ENCODE results near the gene PERM1.
"Not testable (repeated sequence)": the region's sequence is repeated elsewhere in the genome, so short reads cannot be mapped to it uniquely, and the experiment has no call there.

The PERM1 gene

DNA sequence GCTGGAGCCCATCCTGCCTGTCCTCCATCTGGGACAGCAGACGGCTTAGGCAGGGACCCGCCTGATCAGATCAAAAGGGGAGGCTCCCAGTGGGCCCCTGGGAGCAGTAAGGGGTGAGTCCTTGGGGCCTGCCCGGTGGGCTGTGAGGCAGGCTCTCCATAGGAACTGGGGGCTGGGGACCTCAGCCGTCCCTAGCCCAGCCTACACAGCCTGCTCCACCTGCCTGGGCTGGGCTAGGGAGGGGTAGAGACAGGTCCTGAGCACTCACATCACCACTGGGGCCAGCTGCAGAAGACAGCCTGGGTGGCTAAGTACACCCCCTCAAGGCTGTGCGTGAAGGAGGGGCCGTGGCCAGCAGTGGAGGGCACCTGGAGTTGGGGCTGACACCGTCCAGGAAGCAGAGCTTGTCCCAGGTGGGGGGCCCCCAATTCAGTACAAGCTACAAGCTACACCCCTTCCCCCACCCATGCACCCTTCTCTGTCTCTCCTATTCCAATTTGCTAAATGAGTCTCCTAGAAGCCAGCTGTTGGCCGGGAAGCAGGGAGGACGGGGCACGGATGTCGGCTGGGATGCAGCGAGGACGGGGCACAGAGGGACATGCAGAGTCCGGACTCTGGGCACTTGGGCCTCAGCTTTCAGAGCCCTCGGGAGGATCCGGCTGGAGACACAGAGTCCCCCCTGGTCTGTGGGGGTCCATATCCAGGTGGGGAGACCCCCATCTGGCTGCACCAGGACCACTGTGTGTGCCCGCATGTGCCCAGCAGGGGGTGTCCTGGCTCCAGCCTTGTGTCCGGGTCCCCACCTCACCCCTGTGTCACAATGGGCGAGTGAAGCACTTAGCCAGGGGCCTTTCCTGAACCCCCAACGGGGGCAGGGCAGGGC, 33.1 kb upstream of the PERM1 start:
- DNase-seq (ENCODE audit: low spot score) = peak; percentile 55

DNA sequence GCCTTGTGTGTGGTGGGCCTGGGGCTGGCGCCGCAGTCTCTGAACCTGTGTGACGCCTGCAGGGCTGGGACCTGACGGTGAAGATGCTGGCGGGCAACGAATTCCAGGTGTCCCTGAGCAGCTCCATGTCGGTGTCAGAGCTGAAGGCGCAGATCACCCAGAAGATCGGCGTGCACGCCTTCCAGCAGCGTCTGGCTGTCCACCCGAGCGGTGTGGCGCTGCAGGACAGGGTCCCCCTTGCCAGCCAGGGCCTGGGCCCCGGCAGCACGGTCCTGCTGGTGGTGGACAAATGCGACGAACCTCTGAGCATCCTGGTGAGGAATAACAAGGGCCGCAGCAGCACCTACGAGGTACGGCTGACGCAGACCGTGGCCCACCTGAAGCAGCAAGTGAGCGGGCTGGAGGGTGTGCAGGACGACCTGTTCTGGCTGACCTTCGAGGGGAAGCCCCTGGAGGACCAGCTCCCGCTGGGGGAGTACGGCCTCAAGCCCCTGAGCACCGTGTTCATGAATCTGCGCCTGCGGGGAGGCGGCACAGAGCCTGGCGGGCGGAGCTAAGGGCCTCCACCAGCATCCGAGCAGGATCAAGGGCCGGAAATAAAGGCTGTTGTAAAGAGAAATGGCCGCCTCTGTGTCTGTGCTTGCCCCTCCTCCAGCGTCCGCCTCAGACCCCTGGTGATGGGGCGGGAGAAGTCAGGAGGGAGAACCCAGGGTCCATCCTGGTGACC, 32.2 kb upstream of the PERM1 start:
- no peak for DNase-seq (ENCODE audit: low spot score)

DNA sequence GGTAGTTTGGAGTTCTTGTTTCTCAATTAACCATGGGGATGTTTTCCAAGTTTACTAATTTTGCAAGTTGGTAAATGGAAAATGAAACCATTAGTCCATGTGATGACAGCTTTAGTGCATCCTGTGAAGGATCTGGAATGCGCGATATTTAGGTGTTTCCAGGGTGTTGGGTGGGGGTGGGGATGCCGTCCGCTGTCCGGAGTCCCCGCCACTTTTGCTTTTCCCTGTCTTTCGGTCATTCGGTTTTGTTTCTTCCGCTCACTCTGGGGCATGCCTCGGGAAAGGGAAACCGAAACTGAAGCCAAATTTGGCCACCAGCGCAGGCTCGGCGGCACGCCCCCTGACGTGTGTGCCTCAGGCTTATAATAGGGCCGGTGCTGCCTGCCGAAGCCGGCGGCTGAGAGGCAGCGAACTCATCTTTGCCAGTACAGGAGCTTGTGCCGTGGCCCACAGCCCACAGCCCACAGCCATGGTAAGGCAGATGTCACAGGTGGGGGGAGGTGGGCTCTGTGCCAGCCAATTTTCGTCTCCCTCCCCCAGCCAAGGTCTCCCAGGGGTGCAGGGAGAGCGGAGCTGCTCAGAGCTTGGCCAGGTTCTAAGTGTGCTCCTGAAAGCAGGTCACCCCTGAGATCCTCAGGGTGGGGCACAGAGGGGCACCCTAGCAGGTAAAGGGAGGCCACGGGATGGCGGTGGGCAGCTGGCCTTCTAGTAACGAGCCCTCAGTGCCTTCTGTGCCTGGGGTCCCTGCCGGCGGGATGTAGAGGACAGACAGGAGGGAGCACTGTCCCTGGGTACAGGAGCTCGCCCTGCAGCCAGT, 31.4 kb upstream of the PERM1 start, which contains the start of gene ISG15:
ISG15 (plus strand) TSS at position 393 of the 817 bp plus-strand sequence; CDS start at position 470, 77 bp downstream.
- DNase-seq (ENCODE audit: low spot score) = peak; percentile 66

DNA sequence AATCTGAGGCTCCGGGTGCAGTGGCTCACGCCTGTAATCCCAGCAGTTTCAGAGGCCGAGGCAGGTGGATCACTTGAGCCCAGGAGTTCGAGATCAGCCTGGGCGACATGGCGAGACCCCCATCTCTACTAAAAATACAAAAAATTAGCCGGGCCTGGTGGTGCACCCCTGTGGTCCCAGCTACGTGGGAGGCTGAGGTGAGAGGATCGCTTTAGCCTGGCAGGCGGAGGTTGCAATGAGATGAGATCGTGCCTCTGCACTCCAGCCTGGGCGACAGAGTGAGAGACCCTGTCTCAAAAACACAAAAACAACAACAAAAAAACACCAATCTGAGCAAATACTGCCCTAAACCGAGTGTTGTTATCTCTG, 30.8 kb upstream of the PERM1 start:
- DNase-seq (ENCODE audit: low spot score) = not testable (repeated sequence)

DNA sequence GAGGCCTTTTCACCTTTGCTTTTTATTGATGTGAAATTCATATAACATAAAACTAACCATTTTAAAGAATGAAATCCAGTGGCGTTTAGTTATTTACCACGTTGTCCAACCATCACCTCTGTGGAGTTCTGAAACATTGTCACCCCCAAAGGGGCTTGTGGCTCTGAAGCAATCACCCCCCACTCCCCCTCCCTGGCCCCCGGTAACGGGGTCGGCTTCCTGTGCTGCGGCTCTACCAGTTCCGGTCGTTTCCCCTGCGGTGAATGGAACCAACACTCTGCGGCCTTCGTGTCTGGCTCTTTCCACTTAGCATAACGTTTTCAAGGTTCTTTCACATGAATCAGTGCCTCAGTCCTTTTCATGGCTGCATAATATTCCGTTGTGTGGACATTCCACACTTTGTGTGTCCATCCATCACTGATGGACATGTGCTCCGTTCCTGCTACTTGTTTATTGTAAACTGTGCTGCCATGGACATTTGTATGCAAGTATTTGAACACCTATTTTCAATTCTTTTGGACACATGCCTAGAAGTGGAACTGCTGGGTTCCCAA, 29.6 kb upstream of the PERM1 start:
- no peak for DNase-seq (ENCODE audit: low spot score)

DNA sequence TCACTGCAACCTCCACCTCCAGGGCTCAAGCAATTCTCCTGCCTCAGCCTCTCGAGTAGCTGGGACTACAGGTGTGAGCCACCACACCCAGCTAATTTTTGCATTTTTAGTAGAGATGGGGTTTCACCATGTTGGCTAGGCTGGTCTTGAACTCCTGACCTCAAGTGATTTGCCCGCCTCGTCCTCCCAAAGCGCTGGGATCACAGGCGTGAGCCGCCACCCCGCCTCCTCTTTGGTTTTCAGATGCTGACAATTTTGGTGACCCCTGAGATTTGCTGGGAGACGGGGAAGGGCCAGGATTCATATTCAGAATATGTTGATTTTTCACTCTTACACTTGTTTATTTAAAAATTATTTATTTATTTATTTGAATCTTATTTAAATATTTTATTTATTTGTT, 28.2 kb upstream of the PERM1 start:
- DNase-seq (ENCODE audit: low spot score) = not testable (repeated sequence)

DNA sequence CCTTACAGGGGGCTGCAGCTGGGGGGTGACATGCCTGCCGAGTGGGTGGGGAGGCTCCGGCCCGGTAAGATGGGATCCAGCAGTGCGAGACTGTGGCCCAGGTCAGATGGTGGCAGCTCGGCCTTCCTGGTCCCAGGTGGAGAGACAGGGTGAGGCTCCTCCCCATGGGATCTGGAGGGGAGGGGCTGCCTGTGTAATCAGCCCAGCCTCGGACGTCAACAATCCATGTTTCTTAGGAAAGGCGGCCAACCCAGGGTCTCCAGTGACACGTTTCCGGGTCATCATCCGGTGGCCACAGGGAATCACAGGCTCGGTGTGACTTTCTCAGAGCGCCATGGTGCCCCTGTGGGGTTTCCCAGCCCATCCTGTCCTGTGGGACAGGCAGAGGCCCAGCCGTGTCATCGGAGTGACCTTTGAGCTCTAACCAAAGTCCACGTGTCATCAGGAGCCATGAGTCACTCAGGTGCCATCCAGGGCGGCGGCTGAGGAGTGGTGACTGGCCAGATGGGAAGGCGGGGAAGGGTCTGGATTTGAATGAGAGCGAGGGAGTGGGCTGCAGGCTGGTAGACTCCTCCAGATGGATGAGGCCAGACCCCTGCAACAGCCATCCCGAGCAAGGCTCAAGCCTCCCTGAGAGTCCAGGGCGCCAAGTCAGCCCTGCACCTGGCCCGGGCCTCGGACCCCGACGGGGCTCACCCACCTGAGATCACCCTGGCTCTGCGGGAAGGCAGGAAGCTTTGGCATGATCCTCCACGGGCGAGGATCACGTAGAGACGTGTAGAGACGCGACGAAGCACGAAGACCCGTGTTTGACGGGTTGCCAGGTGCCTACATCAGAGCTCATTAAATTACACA, 24.6 kb upstream of the PERM1 start:
- no peak for DNase-seq (ENCODE audit: low spot score)

DNA sequence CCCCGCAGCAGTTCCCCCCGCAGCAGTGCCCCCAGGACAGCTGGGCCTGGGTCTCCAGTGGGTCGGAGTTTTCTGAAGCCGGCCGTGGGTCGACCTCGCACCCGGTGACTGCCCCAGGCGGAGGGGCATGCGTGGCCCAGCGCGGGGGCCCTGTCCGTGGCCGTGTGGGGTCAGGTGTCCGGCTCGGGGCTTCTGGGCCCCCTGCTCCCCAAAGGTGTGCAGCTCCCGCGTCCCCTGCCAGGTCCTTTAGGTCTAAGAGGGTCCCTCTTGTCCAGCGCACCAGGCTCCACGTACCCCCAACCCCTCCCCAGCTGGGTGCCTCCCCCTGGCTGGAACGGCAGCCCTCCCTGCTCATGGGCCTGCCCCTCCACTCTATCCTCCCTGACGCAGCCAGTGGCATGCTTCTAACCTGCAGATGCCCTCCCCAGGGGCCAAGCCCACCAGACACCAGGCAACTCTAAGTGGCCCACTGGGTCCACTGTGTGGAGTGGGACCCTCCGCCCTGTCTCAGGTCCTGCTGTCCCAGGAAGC, 23.9 kb upstream of the PERM1 start:
- DNase-seq (ENCODE audit: low spot score) = no peak

DNA sequence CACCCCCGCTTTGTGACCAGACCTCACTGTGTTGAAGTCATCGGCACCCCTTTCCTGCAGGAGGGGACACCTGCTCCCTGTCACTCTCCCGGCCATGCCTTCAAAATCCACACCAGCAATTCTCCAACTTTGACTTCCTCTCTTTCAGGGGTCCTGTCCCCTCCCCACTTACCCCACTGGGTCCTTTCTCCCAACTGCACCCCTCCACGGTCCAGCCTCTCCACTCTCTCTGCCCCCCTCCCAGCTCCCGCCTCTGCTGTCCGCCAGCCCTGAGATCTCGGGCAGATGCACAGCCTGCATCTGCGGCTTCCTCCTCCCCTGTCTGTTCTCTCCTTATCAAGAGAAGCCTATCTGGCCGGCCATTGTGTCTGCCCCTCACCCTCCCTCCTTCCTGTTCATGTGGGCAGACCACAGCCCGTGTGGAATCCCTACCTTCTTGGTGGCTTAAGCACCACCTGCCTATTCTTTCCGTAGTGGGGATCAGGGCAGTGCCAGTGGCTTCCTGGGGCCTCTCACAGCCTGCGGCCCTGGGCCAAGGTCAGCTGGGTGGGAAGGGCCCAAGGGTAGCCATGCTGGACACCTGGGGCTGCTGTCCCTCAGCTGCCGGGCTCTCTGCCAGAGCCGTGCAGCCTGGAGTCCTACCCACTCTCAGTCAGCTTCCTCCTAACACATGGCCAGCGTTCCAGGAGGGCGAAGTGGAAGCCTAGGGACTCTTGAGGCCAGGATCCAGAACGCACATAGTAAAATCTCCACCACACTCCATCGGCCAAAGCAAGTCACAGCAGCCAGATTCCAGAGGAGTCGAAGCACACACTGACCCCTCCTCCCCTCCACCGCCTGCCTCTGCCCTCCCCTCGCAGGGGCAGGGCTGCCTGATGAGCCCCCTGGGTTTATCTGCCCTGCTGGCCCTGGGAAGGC, 23.1 kb upstream of the PERM1 start:
- no peak for DNase-seq (ENCODE audit: low spot score)

DNA sequence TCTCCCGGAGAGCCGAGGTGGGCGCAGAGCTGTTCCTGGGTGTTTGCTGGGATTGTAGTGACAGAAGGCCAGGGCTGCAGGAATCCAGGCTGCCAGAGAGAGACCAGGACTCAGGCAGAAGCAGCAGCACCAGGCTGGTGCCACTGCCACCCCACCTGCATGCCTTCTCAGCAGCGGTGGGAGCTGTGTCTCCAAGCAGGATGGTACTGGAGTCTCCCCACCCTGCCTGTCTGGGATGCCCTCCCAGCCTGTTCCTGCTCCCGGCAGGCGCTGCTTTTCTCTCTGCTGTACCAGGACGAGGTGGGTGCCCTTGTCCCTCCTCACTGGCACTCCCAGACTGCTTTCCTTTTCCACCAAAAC, 22.5 kb upstream of the PERM1 start:
- no peak for DNase-seq (ENCODE audit: low spot score)

DNA sequence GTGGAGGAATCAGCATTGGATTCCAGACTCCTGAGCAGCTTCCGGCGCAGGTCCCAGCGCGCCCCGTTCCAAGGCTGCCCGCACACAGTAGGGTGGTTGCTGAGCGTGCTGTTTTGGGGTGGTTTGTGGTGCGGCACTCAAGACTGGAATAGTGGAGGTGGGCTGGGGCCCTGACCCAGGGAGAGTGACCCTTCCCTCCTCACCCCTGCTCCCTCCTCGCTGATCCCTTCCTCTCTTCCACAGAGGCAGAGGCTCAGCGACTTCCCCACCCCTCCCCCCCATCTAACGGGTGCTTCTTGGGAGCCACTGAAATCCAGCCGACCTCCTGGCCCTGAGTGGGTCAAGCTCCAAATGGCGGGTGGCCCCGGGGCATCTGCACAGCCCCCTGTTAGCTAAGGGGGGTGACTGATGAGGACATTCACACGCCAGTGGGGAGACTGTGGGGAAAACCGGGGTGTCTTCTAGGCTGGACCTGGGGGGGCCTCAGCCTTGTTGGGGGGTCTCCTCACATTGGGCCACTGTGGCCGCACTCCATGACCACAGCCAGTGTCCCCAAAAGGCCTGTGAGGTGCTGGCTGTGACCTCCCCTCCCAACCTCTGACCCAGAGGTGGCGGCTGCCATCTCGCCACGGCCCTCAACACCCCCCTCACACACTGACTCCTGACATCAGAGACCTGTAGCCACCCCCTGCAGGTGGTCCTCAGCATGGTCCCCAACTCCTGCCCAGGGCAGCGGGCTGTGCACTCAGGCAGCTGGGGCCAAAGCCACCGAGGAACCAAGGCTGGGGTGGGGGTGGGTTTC, 21.9 kb upstream of the PERM1 start:
- DNase-seq (ENCODE audit: low spot score) = no peak

DNA sequence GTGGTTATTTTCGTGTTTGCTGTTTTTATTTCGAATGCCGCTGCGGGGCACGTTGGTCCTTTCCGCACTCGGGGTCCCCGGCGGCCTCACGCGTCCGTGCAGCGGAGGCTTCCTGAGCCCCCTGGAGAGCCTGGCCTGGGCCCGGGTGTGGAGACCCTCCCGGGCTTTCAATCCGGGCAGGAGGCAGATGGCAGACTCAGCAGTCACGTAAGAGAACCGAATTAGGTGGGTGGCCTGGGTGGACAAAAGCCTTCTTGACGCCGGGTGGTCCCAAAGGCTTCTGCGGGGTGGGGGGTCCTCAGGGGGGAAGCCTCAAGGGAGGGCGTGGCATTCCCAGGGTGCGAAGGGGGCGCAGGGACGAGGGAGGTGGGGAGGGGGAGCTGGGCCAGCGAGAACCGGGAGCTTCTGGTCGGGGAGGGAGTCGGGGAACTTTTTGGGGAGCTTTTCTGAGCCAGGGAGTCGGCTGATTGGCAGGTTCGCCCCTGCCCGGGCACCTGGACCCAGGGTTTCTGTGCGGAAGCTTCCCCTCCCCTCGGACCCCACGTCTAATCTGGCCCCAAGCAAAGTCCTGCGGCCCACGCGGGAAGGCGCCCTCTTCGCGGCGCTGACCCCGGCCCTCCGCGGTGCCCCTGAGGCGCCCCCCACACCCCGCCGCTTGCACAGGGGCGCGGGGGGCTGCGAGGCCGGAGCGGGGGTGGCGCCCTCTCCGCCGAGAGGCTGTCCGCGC, 19.3 kb upstream of the PERM1 start:
- DNase-seq (ENCODE audit: low spot score) = no peak

DNA sequence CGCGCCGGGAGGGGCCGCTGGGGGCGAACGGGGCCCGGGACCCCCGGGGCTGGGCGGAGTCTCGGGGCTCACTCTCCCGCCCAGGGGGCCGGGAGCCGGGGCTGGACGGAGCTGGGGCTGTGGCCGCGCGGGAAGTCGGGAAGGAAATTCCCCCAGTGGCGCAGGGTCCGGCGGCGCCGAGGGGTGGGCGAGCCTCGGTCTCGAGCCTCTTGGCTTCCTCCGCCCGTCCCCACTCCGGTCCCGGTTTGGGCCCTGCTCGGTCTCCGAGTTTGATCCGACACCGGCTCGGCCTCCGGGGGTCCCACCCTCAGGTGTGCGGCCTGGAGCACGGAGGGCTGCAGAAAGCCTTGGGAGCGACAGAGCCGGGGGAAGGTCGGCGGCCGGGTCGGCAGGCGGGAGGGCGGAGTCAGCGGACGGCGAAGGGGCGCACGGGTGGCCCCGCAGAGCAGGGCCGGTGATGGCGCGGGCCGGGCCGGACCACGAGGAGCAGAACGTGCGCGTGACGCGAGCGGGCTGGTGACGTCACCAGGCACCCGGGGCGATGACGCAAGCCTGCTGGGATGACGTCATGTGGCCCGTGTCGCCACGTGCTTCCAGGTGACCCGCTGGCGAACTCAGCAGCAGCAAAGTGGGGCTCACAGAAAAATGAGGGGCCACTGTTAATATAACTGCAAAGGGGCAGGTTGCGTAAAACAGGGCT, 18.6 kb upstream of the PERM1 start:
- DNase-seq (ENCODE audit: low spot score) = peak; percentile 91

DNA sequence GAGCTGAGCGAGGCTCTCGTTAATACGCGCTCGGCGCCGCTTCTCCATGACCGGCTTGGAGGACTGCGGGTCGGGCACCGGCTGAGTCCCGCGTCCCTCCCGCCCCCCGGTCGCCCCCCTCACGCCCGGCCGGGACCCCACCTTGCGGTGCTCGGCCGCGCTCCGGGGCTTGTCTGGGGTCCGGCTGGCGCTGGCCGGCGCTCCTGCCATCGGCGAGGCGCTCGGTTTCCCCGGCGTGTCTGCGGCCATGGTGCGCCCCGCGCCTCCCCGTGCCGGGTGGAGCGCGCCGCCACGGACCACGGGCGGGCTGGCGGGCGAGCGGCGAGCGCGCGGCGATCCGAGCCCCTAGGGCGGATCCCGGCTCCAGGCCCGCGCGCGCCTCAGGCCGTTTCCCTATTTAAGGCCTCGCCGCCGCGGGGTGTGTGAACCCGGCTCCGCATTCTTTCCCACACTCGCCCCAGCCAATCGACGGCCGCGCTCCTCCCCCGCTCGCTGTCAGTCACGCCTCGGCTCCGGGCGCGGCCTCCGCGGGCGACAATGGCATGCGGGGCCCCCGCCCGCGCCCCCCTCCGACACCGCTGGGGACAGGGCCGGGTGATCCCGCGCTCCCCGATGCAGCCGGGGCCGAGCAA, 17.9 kb upstream of the PERM1 start, which contains the start of gene HES4:
HES4 (minus strand) TSS at position 373 of the 632 bp plus-strand sequence; CDS start at position 249, 124 bp downstream.
- DNase-seq (ENCODE audit: low spot score) = peak; percentile 90

DNA sequence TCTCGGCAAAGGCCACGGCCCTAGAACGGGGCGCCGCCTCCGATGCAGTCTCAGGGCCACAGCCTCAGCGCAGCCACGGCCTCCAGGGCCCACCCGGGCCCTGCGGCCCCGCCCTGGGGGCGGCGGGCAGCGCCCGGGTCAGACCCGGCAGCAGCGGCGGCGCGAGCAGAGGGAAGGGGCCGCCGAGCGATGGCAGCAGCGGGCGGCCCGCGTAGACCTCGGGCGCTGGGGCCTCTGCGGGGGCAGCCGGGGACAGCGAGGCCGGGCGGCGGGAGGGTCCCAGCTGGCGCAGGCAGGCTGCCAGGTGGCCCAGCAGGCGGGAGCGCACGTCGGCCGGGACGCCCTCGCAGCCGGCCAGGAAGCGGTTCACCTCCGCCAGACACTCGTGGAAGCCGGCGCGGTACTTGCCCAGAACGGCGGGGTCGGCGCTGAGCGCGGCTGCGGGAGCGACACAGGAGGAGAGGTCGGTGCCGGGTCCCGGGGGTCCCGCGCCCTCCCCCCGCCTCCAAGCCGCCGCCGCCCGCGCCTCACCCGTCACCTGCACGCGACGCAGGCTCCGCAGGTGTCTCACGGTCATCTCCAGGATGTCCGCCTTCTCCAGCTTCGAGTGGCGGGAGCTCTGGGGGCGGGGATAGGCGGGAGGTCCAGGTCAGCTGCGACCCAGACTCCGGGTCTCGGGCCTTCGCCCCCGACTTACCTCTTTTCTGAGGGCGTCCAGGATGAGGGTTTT, 17.3 kb upstream of the PERM1 start:
- DNase-seq (ENCODE audit: low spot score) = peak; percentile 75

DNA sequence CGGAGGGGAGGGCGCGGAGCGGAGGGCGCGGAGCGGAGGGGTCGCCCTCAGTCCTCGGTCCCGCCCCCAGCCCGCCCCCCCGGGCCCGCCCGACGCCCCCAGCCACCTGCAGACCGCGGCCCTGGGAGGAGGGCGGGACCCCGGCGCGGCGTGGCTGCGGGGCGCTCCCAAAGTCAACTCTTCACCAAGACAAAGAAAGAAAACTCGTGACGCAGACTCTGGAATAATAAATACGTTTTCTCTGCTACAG, 16.8 kb upstream of the PERM1 start:
- peak; percentile 74 for DNase-seq (ENCODE audit: low spot score)
